22Rv1 (cell line): ENCODE data around the gene CCDC106.
A peak's percentile ranks its signal among the peaks of the same experiment; 100 is the strongest.

ENCODE experiments used
- H3K27ac ChIP-seq: fragments of 450-650 bp; 2 replicates; pipeline ENCODE4 v1.5.1; 2017
- CTCF ChIP-seq: fragments of 450-650 bp; IDR thresholded peaks from 2 replicates; pipeline ENCODE4 v1.5.1; 2017; ENCODE audit warnings: mild to moderate bottlenecking
- ZFX ChIP-seq: fragments of 450-650 bp; IDR thresholded peaks from 2 replicates; pipeline ENCODE4 v1.6.1; 2017; ENCODE audit warnings: antibody characterized with exemption, borderline replicate concordance

CCDC106 gene

GRCh38 chr19:55676889-55677505 lies 29.0 kb downstream of the CCDC106 start:
- TF ChIP-seq ZFX (no peak), CTCF (no peak)
- H3K27ac ChIP-seq: peak overlapping the region; percentile 78

GRCh38 chr19:55677572-55678028 lies 29.6 kb downstream of the CCDC106 start:
- TF ChIP-seq ZFX (no peak), CTCF (no peak)
- H3K27ac ChIP-seq: no peak overlapping the region

GRCh38 chr19:55678121-55678671 lies 30.2 kb downstream of the CCDC106 start:
- no peak for TF ChIP-seq CTCF
- no peak for TF ChIP-seq ZFX
- H3K27ac ChIP-seq: no peak overlapping the region

GRCh38 chr19:55679343-55680257 lies 31.6 kb downstream of the CCDC106 start:
- no peak overlapping the region for H3K27ac ChIP-seq
- TF ChIP-seq ZFX: no peak
- no peak for TF ChIP-seq CTCF

- TF ChIP-seq ZFX (no peak), CTCF (no peak)
- H3K27ac ChIP-seq: no peak overlapping the region
These were observed 32.5 kb downstream of the CCDC106 start for GRCh38 chr19:55680339-55681130.

- no peak overlapping the region; the same call in 1 of the 2 replicates for H3K27ac ChIP-seq
These were observed 33.4 kb downstream of the CCDC106 start for GRCh38 chr19:55681131-55682092.

More at GRCh38 chr19:55681131-55682092, 33.4 kb downstream of the CCDC106 start:
- TF ChIP-seq ZFX (no peak), CTCF (no peak)
